Glomerular visceral epithelial cell (primary cell): Measurements from ENCODE around the gene DYRK1A.

ENCODE experiments used
- DNase-seq: peaks from one replicate; pipeline ENCODE4 v3.0.0-alpha.2; 2016; ENCODE audit errors: extremely low spot score

DYRK1A gene

DNA sequence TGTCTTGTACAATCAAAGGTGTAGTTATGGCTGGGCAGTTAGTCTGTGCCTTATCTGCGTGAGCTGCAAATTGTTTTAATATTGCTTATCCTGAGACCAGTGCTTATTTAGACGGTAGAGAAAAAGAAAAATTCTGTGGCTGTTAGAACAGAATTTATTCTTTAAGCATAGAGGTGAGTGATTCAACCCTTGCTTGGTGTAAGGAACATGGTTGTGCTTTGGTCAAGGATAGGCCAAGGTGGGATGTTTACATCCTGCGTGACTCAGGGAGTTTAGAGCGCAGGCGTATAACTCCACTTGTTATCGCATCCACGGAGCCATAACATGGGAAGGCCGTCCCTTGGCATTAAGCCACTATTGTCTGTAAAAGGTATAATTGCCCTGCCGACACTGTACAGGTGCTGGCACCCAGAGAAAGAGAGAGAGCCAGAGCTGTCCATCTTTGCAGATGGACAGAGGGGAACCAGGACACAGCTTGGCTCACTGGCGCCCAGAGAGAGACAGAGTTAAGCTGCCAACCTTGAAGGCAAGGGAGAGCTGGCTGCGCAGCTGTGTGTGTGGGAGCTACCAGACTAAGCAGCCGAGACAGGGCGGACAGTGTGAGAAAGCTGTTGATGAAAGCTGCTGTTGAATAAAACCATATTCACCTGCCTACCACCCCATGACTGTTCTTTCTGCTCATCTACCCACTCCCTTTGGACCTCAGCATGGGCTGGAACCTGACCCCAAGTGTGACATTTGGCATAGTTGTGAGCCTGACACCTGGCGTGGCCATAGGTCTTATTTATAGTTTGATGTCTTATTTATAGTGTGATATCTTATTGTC lies 200.4 kb downstream of the DYRK1A start:
- no peak for DNase-seq

DNA sequence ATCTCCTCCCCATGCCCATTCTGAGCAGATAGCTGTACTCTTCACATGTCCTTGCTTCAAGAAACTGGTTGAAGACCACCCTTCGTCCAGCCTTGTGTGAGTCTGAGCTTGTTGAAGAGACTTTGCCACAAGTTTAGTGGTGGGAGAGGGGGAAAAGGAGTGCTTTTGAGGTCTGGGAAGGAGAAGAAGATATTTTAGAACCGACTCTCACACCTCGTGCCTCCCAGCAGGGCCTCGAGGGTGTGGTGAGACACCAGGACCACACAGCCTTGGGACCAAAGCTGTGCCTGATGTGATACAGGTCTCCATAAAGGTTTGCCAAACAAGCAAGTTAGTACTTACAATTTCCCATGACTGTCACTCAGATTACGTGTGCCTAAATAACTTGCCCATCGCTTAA lies 201.8 kb downstream of the DYRK1A start:
- DNase-seq, result no peak

GRCh38 chr21:37568916-37569315 lies 202.3 kb downstream of the DYRK1A start:
- no peak for DNase-seq

GRCh38 chr21:37571442-37571841 lies 204.9 kb downstream of the DYRK1A start:
- DNase-seq, result no peak

GRCh38 chr21:37574316-37574715 lies 207.7 kb downstream of the DYRK1A start:
- no peak for DNase-seq

GRCh38 chr21:37574751-37575150 lies 208.2 kb downstream of the DYRK1A start:
- DNase-seq, result no peak

DNA sequence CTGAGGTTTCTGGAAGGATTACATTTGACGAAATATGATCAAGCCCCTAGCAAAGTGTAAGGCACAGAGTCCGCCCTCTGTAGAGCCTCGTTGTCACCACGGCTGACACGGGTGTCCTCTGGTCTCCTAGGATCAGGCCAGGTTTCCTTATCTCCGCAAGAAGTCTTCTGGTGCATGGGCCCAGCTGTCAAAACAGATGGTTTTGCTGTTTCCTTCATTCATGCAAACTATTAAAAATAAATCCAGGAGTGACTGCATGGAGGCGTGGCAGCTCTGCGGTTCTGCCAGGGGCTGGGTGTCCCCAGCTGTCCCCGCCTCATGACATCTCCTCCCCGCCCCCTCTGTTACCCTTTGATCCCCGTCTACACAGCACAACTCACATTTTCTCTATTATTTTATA lies 209.0 kb downstream of the DYRK1A start:
- no peak for DNase-seq
